Ammon's horn (tissue), 1 donor: ENCODE data around the gene PSD.

Experiments
- DNase-seq: peaks from one replicate; pipeline ENCODE4 v3.0.0-alpha.2; 2016; ENCODE audit warnings: low spot score

The PSD gene

GRCh38 chr10:102389894-102390293, 28.7 kb downstream of the PSD start:
- DNase-seq: no peak

GRCh38 chr10:102384606-102385429, 33.8 kb downstream of the PSD start:
- no peak for DNase-seq

- DNase-seq: no peak
Measured at GRCh38 chr10:102384053-102384452, 34.5 kb downstream of the PSD start.

- no peak for DNase-seq
Measured at GRCh38 chr10:102382871-102383270, 35.7 kb downstream of the PSD start.

- no peak for DNase-seq
Measured at GRCh38 chr10:102381983-102382382, 36.6 kb downstream of the PSD start.

- DNase-seq: no peak
Measured at GRCh38 chr10:102379383-102379782, 39.2 kb downstream of the PSD start.

GRCh38 chr10:102376901-102377300, 41.7 kb downstream of the PSD start:
- DNase-seq: no peak

GRCh38 chr10:102375867-102376266, 42.7 kb downstream of the PSD start:
- no peak for DNase-seq

- DNase-seq: no peak
Measured at GRCh38 chr10:102375250-102375649, 43.3 kb downstream of the PSD start.

- DNase-seq: no peak
Measured at GRCh38 chr10:102371295-102371694, 47.3 kb downstream of the PSD start.

GRCh38 chr10:102368077-102368476, 50.5 kb downstream of the PSD start:
- DNase-seq: no peak

- no peak for DNase-seq
Measured at GRCh38 chr10:102367441-102367840, 51.1 kb downstream of the PSD start.

GRCh38 chr10:102358712-102359382, 59.7 kb downstream of the PSD start:
- DNase-seq: no peak

- DNase-seq: no peak
Measured at GRCh38 chr10:102354451-102354850, 64.1 kb downstream of the PSD start.
